ENCODE measurements around the gene SLC38A8. TPM values are rescaled to one million over a fixed set of nuclear protein-coding genes. Genes with fewer than 3 reads are reported as not detected.
A peak's percentile ranks its signal among the peaks of the same experiment; 100 is the strongest.

SLC38A8 gene
- total RNA-seq, 4 donors from 2014 or later = not detected

GRCh38 chr16:84054916-84055315 lies 12.3 kb upstream of the SLC38A8 start:
- Histone ChIP-seq H3K9me3 (no peaks in the 10 kb centered on the region), H3K4me3 (no peak overlapping the region), H3K36me3 (peaks cover 93% of the 10 kb centered on the region), H3K27me3 (no peaks in the 10 kb centered on the region), H3K27ac (no peak overlapping the region), H3K4me1 (no peaks in the 10 kb centered on the region)
- 81% methylated on average over 12 of the region's 13 CpGs for WGBS
- TF ChIP-seq, protein P1, sequence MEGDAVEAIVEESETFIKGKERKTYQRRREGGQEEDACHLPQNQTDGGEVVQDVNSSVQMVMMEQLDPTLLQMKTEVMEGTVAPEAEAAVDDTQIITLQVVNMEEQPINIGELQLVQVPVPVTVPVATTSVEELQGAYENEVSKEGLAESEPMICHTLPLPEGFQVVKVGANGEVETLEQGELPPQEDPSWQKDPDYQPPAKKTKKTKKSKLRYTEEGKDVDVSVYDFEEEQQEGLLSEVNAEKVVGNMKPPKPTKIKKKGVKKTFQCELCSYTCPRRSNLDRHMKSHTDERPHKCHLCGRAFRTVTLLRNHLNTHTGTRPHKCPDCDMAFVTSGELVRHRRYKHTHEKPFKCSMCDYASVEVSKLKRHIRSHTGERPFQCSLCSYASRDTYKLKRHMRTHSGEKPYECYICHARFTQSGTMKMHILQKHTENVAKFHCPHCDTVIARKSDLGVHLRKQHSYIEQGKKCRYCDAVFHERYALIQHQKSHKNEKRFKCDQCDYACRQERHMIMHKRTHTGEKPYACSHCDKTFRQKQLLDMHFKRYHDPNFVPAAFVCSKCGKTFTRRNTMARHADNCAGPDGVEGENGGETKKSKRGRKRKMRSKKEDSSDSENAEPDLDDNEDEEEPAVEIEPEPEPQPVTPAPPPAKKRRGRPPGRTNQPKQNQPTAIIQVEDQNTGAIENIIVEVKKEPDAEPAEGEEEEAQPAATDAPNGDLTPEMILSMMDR (IDR thresholded peaks at IDR 0.05) = no peak
- TF ChIP-seq EP300 (IDR thresholded peaks at IDR 0.05) (no peak), POLR2A (IDR thresholded peaks at IDR 0.05) (no peak), POLR2AphosphoS5 (IDR thresholded peaks at IDR 0.05) (no peak)
- peak in 1 of 2 donors; percentile 70 for DNase-seq (ENCODE audit: low spot score in 2 of 2)

- DNase-seq (ENCODE audit: low spot score in 2 of 2) = peak; percentile 47 to 57
- 89% methylated on average over 16 of the region's 16 CpGs for WGBS
- H3K36me3 ChIP-seq = peaks cover 96% of the 10 kb centered on the region
- no peak overlapping the region for H3K4me3 ChIP-seq
- TF ChIP-seq, protein P1 (IDR thresholded peaks at IDR 0.05) = no peak
- TF ChIP-seq POLR2A (IDR thresholded peaks at IDR 0.05) (no peak), EP300 (IDR thresholded peaks at IDR 0.05) (no peak), POLR2AphosphoS5 (IDR thresholded peaks at IDR 0.05) (no peak)
- no peaks in the 10 kb centered on the region for H3K4me1 ChIP-seq
- H3K27me3 ChIP-seq = no peaks in the 10 kb centered on the region
- no peak overlapping the region for H3K27ac ChIP-seq
- H3K9me3 ChIP-seq = no peaks in the 10 kb centered on the region
Measured at GRCh38 chr16:84054271-84054670, 11.7 kb upstream of the SLC38A8 start.

DNA sequence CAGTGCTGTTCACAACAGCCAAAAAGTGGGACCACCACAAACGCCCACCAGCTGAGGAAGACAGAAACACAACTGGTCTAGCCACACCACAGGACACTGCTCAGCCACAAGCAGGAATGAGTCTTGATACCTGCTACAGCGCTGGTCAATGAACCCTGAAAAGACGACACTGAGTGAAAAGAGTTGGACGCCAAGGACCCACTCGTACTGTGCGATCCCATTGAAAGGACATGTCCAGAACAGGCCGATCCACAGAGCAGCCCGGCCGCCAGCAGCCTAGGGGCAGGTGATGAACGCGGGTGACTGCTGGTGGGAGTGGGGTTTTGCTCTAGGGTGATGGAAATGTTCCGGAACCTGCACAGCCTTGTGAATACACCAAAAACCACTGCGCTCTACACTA lies 10.6 kb upstream of the SLC38A8 start:
- peak; percentile 32 to 66 for DNase-seq (ENCODE audit: low spot score in 2 of 2)
- Histone ChIP-seq H3K27me3 (no peaks in the 10 kb centered on the region), H3K27ac (no peak overlapping the region), H3K9me3 (no peaks in the 10 kb centered on the region), H3K4me1 (no peaks in the 10 kb centered on the region), H3K36me3 (peaks cover 96% of the 10 kb centered on the region), H3K4me3 (no peak overlapping the region)
- 94% methylated on average over 13 of the region's 13 CpGs for WGBS
- TF ChIP-seq, protein P1 (IDR thresholded peaks at IDR 0.05) = no peak
- TF ChIP-seq POLR2A (IDR thresholded peaks at IDR 0.05) (no peak), EP300 (IDR thresholded peaks at IDR 0.05) (no peak), POLR2AphosphoS5 (IDR thresholded peaks at IDR 0.05) (no peak)

- TF ChIP-seq EP300 (IDR thresholded peaks at IDR 0.05) (no peak), POLR2AphosphoS5 (IDR thresholded peaks at IDR 0.05) (no peak), POLR2A (IDR thresholded peaks at IDR 0.05) (no peak)
- TF ChIP-seq, protein P1 (IDR thresholded peaks at IDR 0.05) = no peak
- Histone ChIP-seq H3K27me3 (no peaks in the 10 kb centered on the region), H3K27ac (no peak overlapping the region), H3K9me3 (no peaks in the 10 kb centered on the region), H3K4me1 (no peaks in the 10 kb centered on the region), H3K4me3 (no peak overlapping the region), H3K36me3 (peaks cover 92% of the 10 kb centered on the region)
- DNase-seq (ENCODE audit: low spot score in 2 of 2) = peak; percentile 40 to 74
- 89% methylated on average over 27 of the region's 27 CpGs for WGBS
Measured at GRCh38 chr16:84052071-84052622, 9.6 kb upstream of the SLC38A8 start.

- peak in 1 of 2 donors; percentile 39 for DNase-seq (ENCODE audit: low spot score in 2 of 2)
- Histone ChIP-seq H3K27ac (no peak overlapping the region), H3K9me3 (no peaks in the 10 kb centered on the region), H3K27me3 (no peaks in the 10 kb centered on the region), H3K4me3 (no peak overlapping the region), H3K4me1 (no peaks in the 10 kb centered on the region), H3K36me3 (peaks cover 74% of the 10 kb centered on the region)
- WGBS = 93% methylated on average over 9 of the region's 9 CpGs
- TF ChIP-seq POLR2A (IDR thresholded peaks at IDR 0.05) = no peak
- TF ChIP-seq EP300 (IDR thresholded peaks at IDR 0.05) = no peak
- TF ChIP-seq, protein P1 (IDR thresholded peaks at IDR 0.05) = no peak
- no peak for TF ChIP-seq POLR2AphosphoS5 (IDR thresholded peaks at IDR 0.05)
Measured at GRCh38 chr16:84050316-84050715, 7.7 kb upstream of the SLC38A8 start.

Measured in suprapubic skin (tissue), 4 donors.